Naive thymus-derived CD8-positive, alpha-beta T cell (primary cell): Measurements from ENCODE around the gene SPN. TPM values are rescaled to one million over a fixed set of nuclear protein-coding genes. Genes with fewer than 3 reads are reported as not detected.
"Not testable (repeated sequence)": the region's sequence is repeated elsewhere in the genome, so short reads cannot be mapped to it uniquely, and the experiment has no call there.

Experiments used
- ATAC-seq, 2 donors: fragments of 150-1000 bp; cut with Tn5 transposase in 1 of 2; sonication (Bioruptor Pico), chemical (Tn5 transposase) in 1 of 2; 1 replicate in 1 of 2; 2 replicates in 1 of 2; pipeline ENCODE4 v1.10.0; 2021; ENCODE audit warnings: mild to moderate bottlenecking in 2 of 2, moderate library complexity in 2 of 2
- POLR2A ChIA-PET: fragments of 350-600 bp; sonication (Branson Sonifier 250); formaldehyde crosslinking; loops from one replicate; lab custom pipeline; 2021; ENCODE audit warnings: antibody characterized with exemption; lab: Charles Lee
- DNase-seq, 10 donors: peaks; one replicate each; pipeline versions ENCODE4 v3.0.0 to v3.0.0-alpha.2; 2020 to 2022
- H3K27ac Mint-ChIP-seq, 10 donors: one replicate each; pipeline ENCODE4 v1.8.0; 2020 to 2022; ENCODE audit warnings: mild to moderate bottlenecking in 10 of 10, mixed read lengths in 10 of 10, moderate library complexity in 4 of 10, inconsistent platforms in 1 of 10
- H3K27me3 Mint-ChIP-seq, 5 donors: one replicate each; pipeline ENCODE4 v1.8.0; 2021 to 2022; ENCODE audit warnings: mixed read lengths in 5 of 5
- H3K36me3 Mint-ChIP-seq, 3 donors: one replicate each; pipeline ENCODE4 v1.8.0; 2020 to 2022; ENCODE audit warnings: mixed read lengths in 3 of 3, mild to moderate bottlenecking in 2 of 3, inconsistent platforms in 1 of 3
- H3K4me1 Mint-ChIP-seq, 4 donors: one replicate each; pipeline ENCODE4 v1.8.0; 2021 to 2022; ENCODE audit warnings: mixed read lengths in 4 of 4
- H3K4me3 Mint-ChIP-seq, 10 donors: one replicate each; pipeline ENCODE4 v1.8.0; 2020 to 2022; ENCODE audit warnings: mild to moderate bottlenecking in 10 of 10, mixed read lengths in 10 of 10, moderate library complexity in 6 of 10, inconsistent platforms in 1 of 10
- H3K9me3 Mint-ChIP-seq, 9 donors: one replicate each; pipeline ENCODE4 v1.8.0; 2020 to 2022; ENCODE audit warnings: mixed read lengths in 9 of 9, mild to moderate bottlenecking in 3 of 9, inconsistent platforms in 1 of 9, moderate library complexity in 1 of 9
- polyA plus RNA-seq, 3 donors: library from polyadenylated mRNA; unstranded; fragments of 300-500 nt; fragmentation: Illumina TruSeq; gene quantifications; one replicate each; pipeline ENCODE4 v1.2.3, GENCODE V29; 2021
- total RNA-seq, 8 experiments: library from RNA in 2 of 8; stranded (reverse) in 2 of 8; gene quantifications; one replicate each; pipeline ENCODE4 v1.2.3 and lab custom pipeline; 2021 to 2026

SPN gene
- total and polyA plus RNA-seq, 5 experiments from 2014 or later = 91.8 to 124 (median 98.4) TPM

DNA sequence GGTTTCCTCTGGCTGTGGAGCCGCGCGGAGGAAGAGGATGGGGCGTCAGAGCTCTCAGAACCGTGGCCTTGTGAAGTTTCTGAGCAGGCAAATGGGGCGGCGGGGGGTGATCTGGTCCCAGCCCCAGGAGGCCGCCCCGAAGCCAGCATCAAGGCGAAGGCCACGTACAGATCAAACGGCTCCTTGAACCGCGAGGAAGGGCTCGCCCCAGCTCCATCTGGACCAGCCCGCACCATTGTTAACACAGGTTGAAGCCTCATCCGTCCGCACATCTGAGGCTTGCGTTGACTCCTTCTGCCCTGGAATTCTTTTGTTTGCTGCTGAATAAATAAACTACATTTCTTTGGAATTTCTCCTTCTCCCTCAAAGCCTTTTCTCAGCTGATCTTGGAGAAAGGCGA is 31.4 kb upstream of the SPN start:
- H3K27me3 Mint-ChIP-seq, H3K36me3 Mint-ChIP-seq, POLR2A ChIA-PET, DNase-seq, H3K27ac Mint-ChIP-seq, ATAC-seq, H3K9me3 Mint-ChIP-seq, H3K4me3 Mint-ChIP-seq: not testable (repeated sequence)
- peaks cover 7 to 18% (median 13%) of the 10 kb centered on the region in 4 donors for H3K4me1 Mint-ChIP-seq

DNA sequence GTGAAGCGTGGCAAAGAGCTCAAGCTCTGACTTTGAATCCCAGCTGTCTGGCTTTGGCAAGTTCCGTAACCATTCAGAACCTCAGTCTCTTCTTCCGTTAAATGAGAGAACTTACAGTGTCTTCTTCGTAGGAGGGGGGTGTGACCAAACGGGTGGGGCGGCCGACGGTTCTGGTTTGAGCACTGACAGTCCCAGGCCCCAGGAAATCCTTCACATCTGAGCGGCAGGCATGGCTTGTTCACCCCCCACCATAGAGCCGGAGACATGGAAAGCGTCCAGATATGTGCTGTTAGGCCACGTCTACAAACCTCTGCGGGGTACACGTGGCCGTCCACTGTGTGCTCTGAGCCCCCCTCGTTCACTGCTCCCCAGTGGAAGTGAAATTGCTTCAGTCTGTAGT is 27.1 kb upstream of the SPN start:
- H3K27me3 Mint-ChIP-seq, DNase-seq, H3K4me1 Mint-ChIP-seq, H3K4me3 Mint-ChIP-seq, H3K27ac Mint-ChIP-seq, ATAC-seq, H3K9me3 Mint-ChIP-seq, H3K36me3 Mint-ChIP-seq: not testable (repeated sequence)
- POLR2A ChIA-PET = interaction anchor here (0.6 kb wide), 1 partner anchor 82 kb away, joined by 3 read pairs; no protein-coding TSS in a partner anchor

GRCh38 chr16:29636368-29636767 is 26.7 kb upstream of the SPN start:
- not testable (repeated sequence) for H3K36me3 Mint-ChIP-seq, H3K27ac Mint-ChIP-seq, H3K27me3 Mint-ChIP-seq, H3K9me3 Mint-ChIP-seq, DNase-seq, H3K4me3 Mint-ChIP-seq
- POLR2A ChIA-PET = interaction anchor here (0.6 kb wide), 2 partner anchors 82 to 756 kb away, joined by 3 to 4 read pairs; no protein-coding TSS in a partner anchor
- peaks cover 2 to 13% (median 12%) of the 10 kb centered on the region in 4 donors for H3K4me1 Mint-ChIP-seq
- peak; percentile 30 to 55 for ATAC-seq

DNA sequence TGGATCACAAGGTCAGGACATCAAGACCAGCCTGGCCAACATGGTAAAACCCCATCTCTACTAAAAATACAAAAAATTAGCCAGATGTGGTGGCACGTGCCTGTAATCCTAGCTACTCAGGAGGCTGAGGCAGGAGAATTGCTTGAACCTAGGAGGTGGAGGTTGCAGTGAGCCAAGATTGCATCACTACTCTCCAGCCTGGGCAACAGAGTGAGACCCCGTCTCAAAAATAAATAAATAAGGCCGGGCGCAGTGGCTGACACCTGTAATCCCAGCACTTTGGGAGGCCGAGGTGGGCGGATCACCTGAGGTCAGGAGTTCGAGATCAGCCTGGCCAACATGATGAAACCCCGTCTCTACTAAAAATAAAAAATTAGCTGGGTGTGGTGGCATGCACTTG is 24.3 kb upstream of the SPN start:
- H3K9me3 Mint-ChIP-seq, H3K4me3 Mint-ChIP-seq, ATAC-seq, H3K36me3 Mint-ChIP-seq, DNase-seq, POLR2A ChIA-PET, H3K27me3 Mint-ChIP-seq: not testable (repeated sequence)
- Mint-ChIP-seq H3K4me1 (peaks cover 5 to 24% (median 18%) of the 10 kb centered on the region in 4 donors), H3K27ac (peak overlapping the region in 1 of 10 donors; percentile 17)

- Mint-ChIP-seq H3K27me3 (no peaks in the 10 kb centered on the region), H3K36me3 (no peaks in the 10 kb centered on the region), H3K4me3 (peak overlapping the region in 8 of 10 donors; percentile 2 to 81 (median 54)), H3K27ac (peak overlapping the region; percentile 34 to 87 (median 76)), H3K9me3 (no peaks in the 10 kb centered on the region), H3K4me1 (peaks cover 16 to 43% (median 28%) of the 10 kb centered on the region in 4 donors)
- DNase-seq (peak in 3 of 10 donors; percentile 20 to 35 (median 30)), ATAC-seq (peak; percentile 57 to 64)
- POLR2A ChIA-PET = interaction anchor here (0.5 to 1.6 kb wide), 5 partner anchors 12 to 181 kb away, joined by 3 to 18 read pairs (median 3); no protein-coding TSS in a partner anchor
Measured at GRCh38 chr16:29641561-29641960, 21.5 kb upstream of the SPN start.

DNA sequence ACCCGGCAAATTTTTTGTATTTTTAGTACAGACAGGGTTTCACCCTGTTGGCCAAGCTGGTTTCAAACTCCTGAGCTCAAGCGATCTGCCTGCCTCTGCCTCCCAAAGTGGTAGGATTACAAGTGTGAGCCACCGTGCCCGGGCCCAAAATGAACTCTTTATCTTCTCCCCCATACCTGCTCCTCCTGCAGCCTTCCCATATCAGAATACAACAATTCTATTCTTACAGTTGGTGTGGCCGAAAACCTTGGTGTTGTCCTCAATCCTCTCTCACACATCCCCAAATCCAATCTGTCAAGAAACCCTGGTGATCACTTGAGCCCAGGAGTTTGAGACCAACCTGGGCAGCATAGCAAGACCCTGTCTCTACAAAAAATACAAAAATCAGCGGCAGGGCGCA is 19.5 kb upstream of the SPN start:
- DNase-seq = no peak
- POLR2A ChIA-PET = interaction anchor here (0.6 kb wide), 1 partner anchor 11 kb away, joined by 3 read pairs; no protein-coding TSS in a partner anchor
- Mint-ChIP-seq H3K27ac (peak overlapping the region in 1 of 10 donors; percentile 45), H3K36me3 (no peaks in the 10 kb centered on the region), H3K4me3 (no peak overlapping the region), H3K27me3 (no peaks in the 10 kb centered on the region), H3K9me3 (no peaks in the 10 kb centered on the region), H3K4me1 (peaks cover 16 to 43% (median 28%) of the 10 kb centered on the region in 4 donors)
- no peak for ATAC-seq

DNA sequence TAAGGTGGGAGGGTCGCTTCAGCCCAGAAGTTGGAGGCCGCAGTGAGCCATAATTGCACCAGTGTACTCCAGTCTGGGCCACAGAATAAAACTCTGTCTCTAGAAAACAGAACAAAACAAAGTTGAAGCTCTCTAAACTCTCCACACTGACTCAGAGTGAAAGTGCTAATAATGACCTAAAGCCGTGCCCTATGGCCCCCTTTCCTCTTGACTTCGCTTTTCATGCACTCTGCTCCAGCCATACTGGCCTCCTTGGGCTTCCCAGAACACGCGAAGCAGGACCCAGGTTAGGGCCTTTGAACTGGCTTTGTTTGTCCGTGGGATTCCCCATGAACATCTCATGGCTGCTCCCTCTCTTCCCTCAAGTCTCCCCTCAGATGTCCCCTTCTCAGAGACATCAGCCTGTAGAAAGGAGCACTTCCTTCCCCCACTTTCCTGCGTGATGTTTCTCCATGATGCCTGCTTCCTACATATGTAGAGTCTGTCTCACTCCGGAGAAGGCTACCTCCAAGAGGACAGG is 18.6 kb upstream of the SPN start:
- H3K4me1 Mint-ChIP-seq = peaks cover 16 to 43% (median 28%) of the 10 kb centered on the region in 4 donors

DNA sequence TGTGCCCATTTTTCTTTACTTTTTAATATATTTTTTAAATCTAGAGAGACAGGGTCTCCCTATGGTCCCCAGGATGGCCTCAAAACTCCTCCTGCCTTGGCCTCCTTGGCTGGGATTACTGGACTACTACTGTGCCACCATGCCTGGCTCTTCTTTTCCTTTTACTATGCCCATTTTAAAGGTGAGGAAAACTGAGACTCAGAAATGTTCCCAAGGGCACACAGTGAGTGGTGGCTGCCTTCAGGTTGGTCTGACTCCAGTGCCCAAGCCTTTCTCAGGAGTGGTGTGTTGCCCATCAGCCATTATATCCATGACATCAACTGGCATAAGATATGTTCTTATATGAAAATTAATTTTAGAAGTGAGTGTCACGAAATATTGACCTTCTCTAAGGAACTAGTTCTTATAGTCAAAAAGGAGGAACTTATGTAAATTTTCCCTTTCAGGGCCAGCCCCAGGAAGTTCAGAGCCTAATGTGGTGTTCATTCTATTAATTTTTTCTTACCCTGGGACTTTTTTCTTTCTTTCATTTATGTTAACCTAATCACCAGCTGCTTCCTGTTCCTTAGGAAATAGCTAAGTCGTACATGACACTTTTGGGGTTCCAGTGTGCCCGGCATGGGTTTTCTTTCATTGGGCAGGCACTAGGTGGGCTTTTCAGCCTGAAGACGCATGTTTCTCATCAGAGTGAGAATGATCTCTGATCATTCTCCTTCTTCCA is 17.9 kb upstream of the SPN start:
- H3K27me3 Mint-ChIP-seq = no peaks in the 10 kb centered on the region
- H3K36me3 Mint-ChIP-seq = no peaks in the 10 kb centered on the region
- peaks cover 21 to 49% (median 33%) of the 10 kb centered on the region in 4 donors for H3K4me1 Mint-ChIP-seq
- no peak for DNase-seq
- no peak for ATAC-seq
- no peak overlapping the region for H3K4me3 Mint-ChIP-seq
- H3K9me3 Mint-ChIP-seq = no peaks in the 10 kb centered on the region
- H3K27ac Mint-ChIP-seq = peak overlapping the region in 5 of 10 donors; percentile 23 to 47 (median 34)
- POLR2A ChIA-PET = interaction anchor here (2.7 kb wide), 1 partner anchor 18 kb away, joined by 11 read pairs; the partner anchor contains the start of gene SPN

More for the DNA sequence above, 18.6 kb upstream of the SPN start:
- Mint-ChIP-seq H3K9me3 (no peaks in the 10 kb centered on the region), H3K27ac (peak overlapping the region in 4 of 10 donors; percentile 31 to 61 (median 40)), H3K27me3 (no peaks in the 10 kb centered on the region), H3K4me3 (peak overlapping the region in 1 of 10 donors; percentile 4), H3K36me3 (no peaks in the 10 kb centered on the region)
- POLR2A ChIA-PET = interaction anchor here (0.6 kb wide), 2 partner anchors 11 to 758 kb away, joined by 3 read pairs; no protein-coding TSS in a partner anchor
- DNase-seq = no peak
- no peak for ATAC-seq

DNA sequence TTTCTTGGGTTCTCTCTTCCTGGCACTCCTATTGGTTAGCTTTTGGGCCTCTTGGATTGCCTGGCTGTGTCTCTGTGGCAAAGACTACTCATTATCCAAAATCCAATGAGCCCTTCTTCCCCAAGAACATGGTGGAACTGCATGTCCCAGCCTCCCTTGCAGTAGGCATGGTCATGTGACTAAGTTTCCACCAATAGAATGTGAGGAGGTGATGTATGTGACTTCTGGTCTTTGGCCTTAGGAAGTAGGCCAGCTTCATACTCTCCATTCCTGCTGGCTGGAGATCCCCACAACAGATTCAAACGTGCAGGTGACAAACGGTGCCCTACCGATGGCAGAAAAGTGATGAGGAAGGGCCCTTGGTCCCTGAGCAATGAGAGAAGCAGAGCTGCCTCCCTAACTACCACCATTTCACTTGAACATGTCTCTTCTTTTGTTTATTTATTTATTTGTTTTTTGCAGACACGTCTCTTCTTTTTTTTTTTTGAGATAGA is 17.3 kb upstream of the SPN start:
- ATAC-seq (no peak), DNase-seq (no peak)
- peaks cover 20 to 45% (median 30%) of the 10 kb centered on the region in 4 donors for H3K4me1 Mint-ChIP-seq
- POLR2A ChIA-PET = interaction anchor here (2.7 kb wide), 1 partner anchor 17 kb away, joined by 11 read pairs; the partner anchor contains the start of gene SPN
- H3K4me3 Mint-ChIP-seq = peak overlapping the region in 1 of 10 donors; percentile 38
- H3K27ac Mint-ChIP-seq = peak overlapping the region in 4 of 10 donors; percentile 23 to 47 (median 40)
- H3K36me3 Mint-ChIP-seq = no peaks in the 10 kb centered on the region
- no peaks in the 10 kb centered on the region for H3K9me3 Mint-ChIP-seq
- no peaks in the 10 kb centered on the region for H3K27me3 Mint-ChIP-seq

DNA sequence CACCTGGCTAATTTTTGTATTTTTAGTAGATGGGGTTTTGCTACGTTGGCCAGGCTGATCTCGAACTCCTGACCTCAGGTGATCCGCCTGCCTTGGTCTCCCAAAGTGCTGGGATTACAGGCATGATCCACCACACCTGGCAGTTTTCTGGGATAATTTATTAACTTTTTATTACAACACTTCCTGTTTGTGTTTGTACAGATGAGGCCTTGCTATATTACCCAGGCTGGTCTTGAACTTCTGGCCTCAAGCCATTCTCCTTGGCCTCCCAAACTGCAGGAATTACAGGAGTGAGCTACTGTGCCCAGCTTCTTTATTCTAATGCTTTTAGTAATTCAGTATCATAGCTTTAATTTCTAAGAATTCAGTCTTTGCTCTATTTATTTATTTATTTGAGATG is 16.1 kb upstream of the SPN start:
- ATAC-seq = no peak
- Mint-ChIP-seq H3K27ac (no peak overlapping the region), H3K4me1 (peaks cover 10 to 33% (median 23%) of the 10 kb centered on the region in 4 donors), H3K9me3 (no peaks in the 10 kb centered on the region), H3K36me3 (no peaks in the 10 kb centered on the region), H3K4me3 (no peak overlapping the region), H3K27me3 (no peaks in the 10 kb centered on the region)
- POLR2A ChIA-PET = interaction anchor here (0.9 to 2.7 kb wide), 2 partner anchors 12 to 16 kb away, joined by 4 to 11 read pairs; partner anchors contain the start of gene SPN
- no peak for DNase-seq

DNA sequence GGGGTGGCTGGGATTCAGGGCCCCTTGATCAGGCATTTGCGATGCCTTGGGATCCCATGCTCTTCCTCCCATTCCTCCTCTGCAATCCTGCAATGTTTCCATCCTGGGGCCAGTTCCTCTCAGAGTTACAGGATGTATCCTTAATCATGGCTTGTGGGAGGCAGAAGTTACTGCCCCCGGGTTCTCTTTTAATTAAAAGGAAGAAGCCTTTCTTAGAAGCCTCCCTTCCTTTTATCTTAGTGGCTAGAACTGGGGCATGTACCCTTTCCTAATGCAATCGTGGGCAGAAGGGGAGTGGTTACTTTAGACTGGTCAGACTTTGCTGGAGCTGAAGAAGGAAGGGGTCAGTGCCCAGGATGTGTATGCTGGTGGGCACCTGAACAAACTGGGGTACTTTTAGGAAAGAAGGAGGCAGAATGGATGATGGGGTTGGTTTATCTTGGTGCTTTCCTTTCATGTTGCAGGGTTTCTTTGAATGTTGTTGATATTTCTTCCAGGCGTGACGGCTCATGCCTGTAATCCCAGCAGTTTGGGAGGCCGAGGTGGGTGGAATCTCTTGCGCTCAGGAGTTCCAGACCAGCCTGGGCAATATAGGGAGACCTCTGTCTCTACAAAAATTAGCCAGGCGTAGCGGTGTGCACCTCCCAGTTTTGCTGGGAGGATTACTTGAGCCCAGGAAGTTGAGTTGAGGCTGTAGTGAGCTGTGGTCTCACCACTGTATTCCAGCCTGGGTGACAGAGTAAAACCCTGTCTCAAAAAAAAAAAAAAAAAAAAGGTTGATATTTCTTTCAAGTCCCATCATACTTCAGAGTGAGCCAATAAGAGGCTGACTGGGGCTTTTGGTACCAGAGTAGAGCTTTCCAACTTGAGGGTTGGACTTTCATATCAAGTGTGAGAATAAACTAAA is 13.2 kb upstream of the SPN start:
- Mint-ChIP-seq H3K36me3 (no peaks in the 10 kb centered on the region), H3K4me3 (no peak overlapping the region), H3K27ac (peak overlapping the region in 4 of 10 donors; percentile 48 to 83 (median 60)), H3K4me1 (peaks cover 10 to 30% (median 20%) of the 10 kb centered on the region in 4 donors), H3K9me3 (no peaks in the 10 kb centered on the region), H3K27me3 (no peaks in the 10 kb centered on the region)
- POLR2A ChIA-PET = interaction anchor here (0.6 to 0.9 kb wide), 3 partner anchors 13 to 1098 kb away, joined by 3 to 5 read pairs (median 4); partner anchors contain the start of genes PHKG2 and SPN
- no peak for DNase-seq
- ATAC-seq = no peak

DNA sequence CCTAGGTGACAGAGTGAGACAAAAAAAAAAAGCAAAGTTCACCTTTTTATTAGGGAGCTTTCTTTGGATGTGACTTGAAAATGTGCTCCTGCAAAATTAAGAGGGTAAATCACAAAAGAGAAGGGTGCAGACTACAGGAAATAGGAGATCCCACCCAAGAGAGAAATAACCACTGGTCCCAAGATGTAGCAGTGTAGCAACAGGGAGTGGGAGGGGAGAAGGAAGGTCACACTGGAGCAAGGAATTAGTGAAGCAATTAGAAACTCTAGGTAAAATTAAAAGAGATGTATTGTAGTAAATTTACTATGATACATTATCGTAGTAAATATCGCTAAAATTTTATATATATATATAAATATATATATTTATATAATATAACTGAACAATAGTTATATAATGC is 12.3 kb upstream of the SPN start:
- no peak for ATAC-seq
- no peaks in the 10 kb centered on the region for H3K9me3 Mint-ChIP-seq
- no peaks in the 10 kb centered on the region for H3K36me3 Mint-ChIP-seq
- H3K4me1 Mint-ChIP-seq = peaks cover 8 to 23% (median 13%) of the 10 kb centered on the region in 4 donors
- no peak overlapping the region for H3K4me3 Mint-ChIP-seq
- POLR2A ChIA-PET = interaction anchor here (0.7 to 0.9 kb wide), 2 partner anchors 12 to 1097 kb away, joined by 4 to 5 read pairs; partner anchors contain the start of genes PHKG2 and SPN
- no peak for DNase-seq
- no peaks in the 10 kb centered on the region for H3K27me3 Mint-ChIP-seq
- H3K27ac Mint-ChIP-seq = peak overlapping the region in 1 of 10 donors; percentile 52
